Subcutaneous adipose tissue (tissue), 4 donors: ENCODE results near the gene GARIN5A. TPM values are rescaled to one million over a fixed set of nuclear protein-coding genes. Genes with fewer than 3 reads are reported as not detected.

Experiments
- CTCF ChIP-seq: fragments of 450-650 bp; IDR thresholded peaks from one replicate; pipeline ENCODE4 v1.5.1; 2016; ENCODE audit warnings: low read depth, mild to moderate bottlenecking, control low read depth, antibody characterized with exemption, moderate library complexity
- total RNA-seq, 4 donors: library from RNA; depleted of rRNA; stranded (reverse); fragments of >200 nt; gene quantifications; one replicate each; pipeline ENCODE4 v1.1.0, GENCODE V29; 2016

GARIN5A gene
- total RNA-seq, 4 donors from 2014 or later: not detected

GRCh38 chr19:50466706-50467039 lies 10.0 kb downstream of the GARIN5A start:
- no peak for TF ChIP-seq CTCF

GRCh38 chr19:50465986-50466705 lies 10.5 kb downstream of the GARIN5A start:
- TF ChIP-seq CTCF: no peak

GRCh38 chr19:50465000-50465399 lies 11.6 kb downstream of the GARIN5A start:
- TF ChIP-seq CTCF: no peak

- no peak for TF ChIP-seq CTCF
These were observed 12.3 kb downstream of the GARIN5A start for GRCh38 chr19:50464348-50464747.

GRCh38 chr19:50462970-50463369 lies 13.7 kb downstream of the GARIN5A start:
- TF ChIP-seq CTCF: no peak

GRCh38 chr19:50461066-50461875 lies 15.4 kb downstream of the GARIN5A start:
- no peak for TF ChIP-seq CTCF

- no peak for TF ChIP-seq CTCF
These were observed 16.4 kb downstream of the GARIN5A start for GRCh38 chr19:50460161-50460765.
